ENCODE data around the gene MACROD2.

Gene MACROD2

DNA sequence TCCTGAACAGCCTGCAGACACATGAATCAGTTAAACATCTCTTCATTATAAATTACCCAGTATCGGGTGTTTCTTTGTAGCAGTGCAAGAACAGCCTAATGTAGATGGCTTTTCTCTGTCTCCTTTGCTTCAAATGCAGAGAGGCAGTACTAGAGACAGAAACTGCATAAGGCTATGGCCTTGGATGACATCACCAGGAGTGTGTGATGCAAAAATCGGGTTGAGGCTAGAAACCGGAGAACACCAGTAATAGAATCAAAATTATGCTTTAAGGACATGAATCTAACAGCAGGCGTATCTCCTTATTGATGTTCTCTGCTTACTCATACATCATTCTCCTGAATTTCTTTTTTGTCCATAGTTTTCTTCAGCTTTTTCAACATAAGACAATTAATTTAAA is 391.4 kb downstream of the MACROD2 start (continued):
- TF ChIP-seq ZNF785 (tag by site-specific recombination; IDR thresholded peaks at IDR 0.05): no peak
- no peak for TF ChIP-seq ZNF501 (tag by site-specific recombination; IDR thresholded peaks at IDR 0.05)
- TF ChIP-seq ZNF292 (tag by site-specific recombination; IDR thresholded peaks at IDR 0.05; ENCODE audit: borderline replicate concordance, low read depth): no peak
- TF ChIP-seq ZFP69B (tag by site-specific recombination; IDR thresholded peaks at IDR 0.05): no peak
- no peak for TF ChIP-seq ZNF324 (tag by site-specific recombination; IDR thresholded peaks at IDR 0.05)
- no peak for TF ChIP-seq OVOL3 (tag by site-specific recombination; IDR thresholded peaks at IDR 0.05)
- no peak for TF ChIP-seq ZNF394 (tag by site-specific recombination; IDR thresholded peaks at IDR 0.05; ENCODE audit: borderline replicate concordance)
- TF ChIP-seq ZNF670 (tag by site-specific recombination; IDR thresholded peaks at IDR 0.05; ENCODE audit: low read depth): no peak

DNA sequence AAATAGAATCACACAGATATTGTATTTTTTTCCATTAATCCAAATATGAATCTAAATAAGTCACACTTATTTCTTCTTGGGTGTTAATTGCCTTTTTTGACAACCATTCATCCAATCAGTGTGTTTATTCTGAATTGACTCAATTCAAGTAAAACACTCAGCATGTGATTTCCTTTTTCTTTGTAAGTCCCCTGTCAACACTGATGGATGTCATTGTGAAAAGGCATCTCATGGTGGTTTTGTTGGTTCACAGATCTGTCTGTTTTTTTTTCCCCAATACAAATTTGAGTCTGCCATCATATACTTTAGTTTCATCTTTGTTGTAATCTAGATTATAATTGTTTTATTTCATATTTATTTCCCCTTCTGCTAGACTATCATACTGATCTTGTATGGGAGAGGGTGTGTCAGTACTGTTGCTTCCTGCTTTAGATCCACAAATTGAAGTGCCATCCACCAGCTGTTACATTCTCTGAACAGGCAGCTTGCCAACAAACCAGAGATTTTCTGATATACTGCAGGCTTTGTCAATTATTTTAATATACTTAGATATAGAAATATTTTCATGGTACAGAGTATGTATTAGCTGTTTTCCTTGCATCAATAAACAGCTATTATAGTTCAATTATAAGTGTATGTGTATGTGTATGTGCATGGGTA is 406.3 kb downstream of the MACROD2 start:
- Histone ChIP-seq H3K27ac (ENCODE audit: extremely low read depth, low read depth, low read length) (no peak overlapping the region), H3K9me3 (ENCODE audit: control insufficient read depth, insufficient read depth, low read depth, low read length) (no peaks in the 10 kb centered on the region), H3K4me3 (ENCODE audit: low read depth, low read length) (no peak overlapping the region), H3K36me3 (ENCODE audit: control insufficient read depth in 2 of 2, insufficient read depth in 1 of 2, low read length in 2 of 2) (no peaks in the 10 kb centered on the region), H3K4me1 (ENCODE audit: control insufficient read depth, insufficient read depth, low read length) (no peaks in the 10 kb centered on the region)
- CTCF ChIA-PET: no interaction called here
- TF ChIP-seq ZNF169 (tag by site-specific recombination; IDR thresholded peaks at IDR 0.05): no peak
- TF ChIP-seq ZNF138 (tag by site-specific recombination; IDR thresholded peaks at IDR 0.05; ENCODE audit: borderline replicate concordance): no peak
- TF ChIP-seq ZNF518A (tag by site-specific recombination; conservative IDR thresholded peaks at IDR 0.05; ENCODE audit: low read depth): no peak
- no peak for TF ChIP-seq ZNF23 (tag by site-specific recombination; IDR thresholded peaks at IDR 0.05; ENCODE audit: borderline replicate concordance)
- TF ChIP-seq ZNF18 (tag by site-specific recombination; IDR thresholded peaks at IDR 0.05): no peak
- no peak for TF ChIP-seq ZNF830 (tag by site-specific recombination; IDR thresholded peaks at IDR 0.05; ENCODE audit: low read depth)
- TF ChIP-seq ZNF214 (tag by site-specific recombination; IDR thresholded peaks at IDR 0.05; ENCODE audit: borderline replicate concordance): no peak
- POLR2A ChIA-PET: no interaction called here

- CTCF ChIA-PET: no interaction called here
- Histone ChIP-seq H3K4me3 (ENCODE audit: low read depth, low read length) (no peak overlapping the region), H3K36me3 (ENCODE audit: control insufficient read depth in 2 of 2, insufficient read depth in 1 of 2, low read length in 2 of 2) (no peaks in the 10 kb centered on the region), H3K9me3 (ENCODE audit: control insufficient read depth, insufficient read depth, low read depth, low read length) (no peaks in the 10 kb centered on the region), H3K27ac (ENCODE audit: extremely low read depth, low read depth, low read length) (no peak overlapping the region), H3K4me1 (ENCODE audit: control insufficient read depth, insufficient read depth, low read length) (peaks cover 3% of the 10 kb centered on the region; the same call in 1 of the 2 replicates)
- POLR2A ChIA-PET: no interaction called here
- TF ChIP-seq ZNF548 (tag by site-specific recombination; IDR thresholded peaks at IDR 0.05): no peak
- TF ChIP-seq ZNF792 (tag by site-specific recombination; IDR thresholded peaks at IDR 0.05): no peak
- TF ChIP-seq, protein P1, sequence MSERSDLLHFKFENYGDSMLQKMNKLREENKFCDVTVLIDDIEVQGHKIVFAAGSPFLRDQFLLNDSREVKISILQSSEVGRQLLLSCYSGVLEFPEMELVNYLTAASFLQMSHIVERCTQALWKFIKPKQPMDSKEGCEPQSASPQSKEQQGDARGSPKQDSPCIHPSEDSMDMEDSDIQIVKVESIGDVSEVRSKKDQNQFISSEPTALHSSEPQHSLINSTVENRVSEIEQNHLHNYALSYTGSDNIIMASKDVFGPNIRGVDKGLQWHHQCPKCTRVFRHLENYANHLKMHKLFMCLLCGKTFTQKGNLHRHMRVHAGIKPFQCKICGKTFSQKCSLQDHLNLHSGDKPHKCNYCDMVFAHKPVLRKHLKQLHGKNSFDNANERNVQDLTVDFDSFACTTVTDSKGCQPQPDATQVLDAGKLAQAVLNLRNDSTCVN (tag by site-specific recombination; optimal IDR thresholded peaks at IDR 0.05): no peak
- no peak for TF ChIP-seq ZNF214 (tag by site-specific recombination; IDR thresholded peaks at IDR 0.05; ENCODE audit: borderline replicate concordance)
- TF ChIP-seq YY2 (tag by site-specific recombination; IDR thresholded peaks at IDR 0.05): no peak
- TF ChIP-seq, protein P2, sequence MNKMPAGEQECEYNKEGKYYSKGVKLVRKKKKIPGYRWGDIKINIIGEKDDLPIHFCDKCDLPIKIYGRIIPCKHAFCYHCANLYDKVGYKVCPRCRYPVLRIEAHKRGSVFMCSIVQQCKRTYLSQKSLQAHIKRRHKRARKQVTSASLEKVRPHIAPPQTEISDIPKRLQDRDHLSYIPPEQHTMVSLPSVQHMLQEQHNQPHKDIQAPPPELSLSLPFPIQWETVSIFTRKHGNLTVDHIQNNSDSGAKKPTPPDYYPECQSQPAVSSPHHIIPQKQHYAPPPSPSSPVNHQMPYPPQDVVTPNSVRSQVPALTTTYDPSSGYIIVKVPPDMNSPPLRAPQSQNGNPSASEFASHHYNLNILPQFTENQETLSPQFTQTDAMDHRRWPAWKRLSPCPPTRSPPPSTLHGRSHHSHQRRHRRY (tag by site-specific recombination; IDR thresholded peaks at IDR 0.05): no peak
- TF ChIP-seq KLF1 (tag by site-specific recombination; IDR thresholded peaks at IDR 0.05): no peak
- TF ChIP-seq ZNF23 (tag by site-specific recombination; IDR thresholded peaks at IDR 0.05; ENCODE audit: borderline replicate concordance): no peak
- TF ChIP-seq CTCF (tag by site-specific recombination; IDR thresholded peaks at IDR 0.05): no peak
- TF ChIP-seq ZNF701 (tag by site-specific recombination; IDR thresholded peaks at IDR 0.05): no peak
These were observed 409.2 kb downstream of the MACROD2 start for GRCh38 chr20:14404515-14404914.
